UCSD-AML1 (cell line): Measurements from ENCODE around the gene SLC24A3.

Experiments used
- DNase-seq: peaks from one replicate; lab custom pipeline; 2025; ENCODE audit not compliant: unreplicated experiment; lab: John Stamatoyannopoulos, UW

SLC24A3 gene

DNA sequence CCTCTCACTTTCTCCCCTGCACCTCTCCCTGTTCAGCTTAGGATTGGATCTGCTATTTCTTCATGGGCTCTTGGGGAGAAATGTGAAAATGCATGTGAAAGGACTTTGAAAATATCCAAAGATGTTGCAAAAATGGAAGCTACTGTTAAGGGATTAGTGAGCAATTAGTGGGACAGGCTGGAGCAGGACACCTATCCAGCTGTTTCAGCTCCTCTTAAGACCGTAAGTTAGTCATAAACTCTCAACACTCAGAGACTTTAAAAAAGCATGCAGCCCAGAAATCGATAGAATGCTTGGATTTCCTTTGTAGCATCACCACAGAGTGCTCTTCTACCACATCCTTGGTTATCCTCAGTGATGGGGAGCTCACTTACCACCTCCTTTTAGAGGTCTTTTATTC is 88.7 kb downstream of the SLC24A3 start:
- DNase-seq, result no peak

DNA sequence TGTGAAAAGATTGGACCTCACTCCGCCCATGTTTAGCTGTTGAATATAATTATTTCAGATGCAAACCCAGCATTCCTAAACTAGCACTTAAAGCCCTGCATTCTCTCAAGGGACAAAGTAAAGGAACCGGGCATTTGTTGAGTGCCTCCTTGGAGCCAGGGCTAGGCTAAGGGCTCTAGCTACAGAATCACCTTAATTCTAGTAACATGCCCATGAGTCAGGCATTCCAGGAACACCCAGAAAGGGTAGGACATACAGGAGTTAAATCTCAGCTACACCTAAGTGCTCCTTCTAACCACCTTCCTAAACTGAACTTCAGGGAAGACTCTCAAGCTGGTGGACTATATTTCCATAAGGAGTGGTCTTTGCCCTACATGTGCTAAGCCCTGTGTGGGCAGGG is 89.4 kb downstream of the SLC24A3 start:
- no peak for DNase-seq

DNA sequence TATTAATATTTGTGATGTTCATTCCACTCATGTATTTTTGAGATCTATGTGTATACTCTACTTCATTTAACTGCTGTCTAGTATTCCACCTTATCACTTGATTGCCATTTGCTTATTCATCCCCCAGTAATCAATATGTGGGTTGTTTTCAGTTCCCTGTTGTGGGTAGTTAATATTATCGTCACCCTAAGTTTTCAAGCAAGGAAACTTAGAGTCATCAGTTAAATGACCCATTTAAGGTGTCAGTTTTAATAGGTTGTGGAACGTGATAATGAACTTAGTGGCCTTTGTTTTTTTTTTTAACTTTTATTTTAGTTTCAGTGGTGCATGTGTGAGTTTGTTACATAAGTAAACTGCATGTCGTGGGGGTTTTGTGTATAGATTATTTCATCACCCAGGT is 90.3 kb downstream of the SLC24A3 start:
- no peak for DNase-seq

- DNase-seq, result no peak
These were observed 91.9 kb downstream of the SLC24A3 start for GRCh38 chr20:19304389-19304788.

DNA sequence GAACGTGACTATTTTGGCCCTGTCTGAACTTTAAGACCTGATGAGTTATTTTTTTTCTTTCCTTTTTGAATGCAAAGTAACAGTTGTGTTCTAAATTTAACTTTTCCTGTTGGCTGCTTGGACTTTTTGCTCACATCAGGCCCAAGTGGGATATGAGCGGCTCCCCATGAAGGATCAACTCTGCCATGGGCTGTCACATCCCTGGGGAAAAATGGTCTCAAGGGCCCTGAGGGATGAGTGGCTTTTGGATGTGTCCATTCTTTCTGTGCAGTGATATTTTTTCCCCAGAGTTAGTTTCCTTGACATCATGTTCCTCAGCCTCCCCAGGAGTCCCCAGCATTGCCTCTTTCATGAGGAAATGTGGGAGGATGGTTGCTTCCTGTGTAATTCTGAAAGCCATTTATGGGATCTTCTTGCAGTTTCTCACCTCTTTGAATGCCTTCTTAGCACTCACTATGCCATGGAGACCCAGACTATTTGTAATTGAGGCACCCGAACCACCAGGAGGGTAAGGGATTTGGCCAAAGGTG is 92.5 kb downstream of the SLC24A3 start:
- DNase-seq, result no peak

DNA sequence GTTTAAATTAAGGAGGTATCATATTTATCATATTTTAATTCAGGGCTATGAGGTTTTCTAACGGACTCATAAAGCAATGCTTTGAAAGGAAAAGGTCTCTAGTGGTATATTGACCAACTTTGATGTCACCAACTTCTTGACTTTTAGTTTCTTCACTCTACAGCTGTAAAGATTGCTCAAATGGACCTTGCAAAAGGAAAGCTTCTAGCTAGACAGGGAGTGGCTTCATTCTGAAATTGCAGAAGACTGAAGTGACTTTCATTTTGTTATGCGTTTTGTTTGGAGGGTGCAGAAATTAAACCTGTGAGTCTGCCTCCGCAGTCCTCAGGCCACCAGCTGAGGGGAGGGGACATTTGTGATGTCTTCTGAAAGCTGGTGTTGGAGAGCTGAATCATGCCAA is 95.7 kb downstream of the SLC24A3 start:
- no peak for DNase-seq

GRCh38 chr20:19310541-19310940 is 98.1 kb downstream of the SLC24A3 start:
- no peak for DNase-seq

DNA sequence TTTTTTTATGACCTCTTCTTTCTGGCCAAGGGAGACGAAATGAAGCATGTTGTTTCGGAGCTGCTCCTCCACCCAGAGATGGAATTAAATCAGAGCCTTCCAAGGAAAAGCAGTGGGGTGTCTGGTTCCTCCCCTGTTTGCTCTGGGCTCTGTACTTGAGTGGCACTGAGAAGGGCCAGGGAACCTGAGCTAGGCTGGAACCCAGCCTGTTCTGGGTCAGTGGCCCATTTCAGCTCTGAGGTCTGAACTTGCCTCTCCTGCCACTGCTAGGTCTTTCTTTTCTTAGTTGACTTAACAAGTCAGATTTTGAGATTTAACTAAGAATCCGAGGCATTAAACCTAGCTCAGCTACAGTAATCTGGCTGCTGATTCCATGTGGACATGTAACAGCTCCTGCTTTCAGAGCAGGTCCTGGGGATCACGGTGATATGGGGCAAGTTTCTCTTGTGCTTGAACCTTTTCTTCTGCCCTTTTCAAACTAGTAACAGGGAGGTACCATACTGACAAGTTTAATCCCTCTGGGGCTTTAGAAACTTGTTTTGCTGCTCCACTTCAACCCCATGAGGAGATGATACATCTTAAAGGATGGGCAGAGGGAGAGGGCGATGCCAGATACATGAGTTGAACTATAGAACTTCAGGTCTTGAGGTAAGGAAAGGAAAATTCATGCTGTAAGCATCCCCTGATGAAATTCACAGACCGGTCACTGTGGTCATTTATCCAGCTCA is 101.1 kb downstream of the SLC24A3 start:
- DNase-seq, result no peak

- DNase-seq, result no peak
These were observed 102.2 kb downstream of the SLC24A3 start for GRCh38 chr20:19314621-19315020.

DNA sequence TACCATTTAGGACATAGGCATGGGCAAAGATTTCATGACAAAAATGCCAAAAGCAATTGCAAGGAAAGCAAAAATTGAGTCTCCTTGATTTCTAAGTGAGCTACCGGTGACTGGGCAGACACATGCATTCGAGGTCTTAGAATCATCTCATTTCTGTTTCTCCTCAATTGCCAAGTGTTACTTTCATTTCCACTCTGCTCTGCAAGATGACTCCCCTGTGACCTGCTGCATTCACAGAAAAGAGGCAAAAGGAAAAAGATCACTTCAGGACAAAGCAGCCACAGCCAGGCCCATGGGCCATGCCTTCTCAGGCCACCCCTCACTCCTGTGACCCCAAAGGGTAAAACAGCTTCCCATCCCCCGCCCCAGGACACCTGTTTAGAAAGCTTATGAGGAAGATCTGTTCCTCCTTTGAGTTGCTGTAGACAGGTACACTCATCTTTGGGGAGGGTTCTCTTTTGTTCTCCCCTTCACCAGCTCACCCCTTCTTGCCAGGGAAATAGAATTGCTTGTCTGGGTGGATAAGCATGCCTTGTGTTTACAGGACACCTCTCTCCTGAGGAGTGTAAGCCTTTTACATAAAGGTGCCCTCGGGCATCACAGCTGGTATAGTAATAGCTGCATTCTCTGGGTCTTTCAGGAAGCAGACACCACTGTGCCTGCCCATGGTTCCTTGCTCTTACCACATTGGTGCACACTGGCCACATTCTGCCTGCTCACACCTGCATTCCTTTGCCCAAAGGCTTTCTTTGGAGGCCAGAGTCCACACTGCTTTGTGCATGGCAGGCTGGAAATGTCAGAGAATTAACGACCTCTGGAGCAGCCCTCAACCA is 105.0 kb downstream of the SLC24A3 start:
- DNase-seq, result no peak

GRCh38 chr20:19318610-19319009 is 106.2 kb downstream of the SLC24A3 start:
- DNase-seq, result no peak

DNA sequence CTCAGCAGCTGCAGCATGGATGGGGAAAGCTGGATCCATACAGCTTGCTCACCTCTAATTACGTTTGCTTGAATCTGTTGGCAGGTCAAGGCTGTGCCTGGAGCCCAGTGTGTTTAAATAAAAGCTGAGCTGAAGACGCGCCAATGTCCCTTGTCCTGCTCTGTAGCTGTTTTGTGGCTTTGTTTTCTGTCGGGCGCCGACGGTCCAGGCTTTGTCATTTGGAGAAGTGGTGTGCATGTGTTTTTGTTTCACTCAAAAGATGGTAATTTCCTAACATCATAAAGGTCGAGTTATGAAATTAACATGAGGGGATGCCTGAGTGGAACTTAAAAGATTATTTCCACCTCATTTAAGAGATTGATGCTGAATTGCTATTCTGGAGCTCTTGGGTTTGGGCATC is 107.6 kb downstream of the SLC24A3 start:
- no peak for DNase-seq

DNA sequence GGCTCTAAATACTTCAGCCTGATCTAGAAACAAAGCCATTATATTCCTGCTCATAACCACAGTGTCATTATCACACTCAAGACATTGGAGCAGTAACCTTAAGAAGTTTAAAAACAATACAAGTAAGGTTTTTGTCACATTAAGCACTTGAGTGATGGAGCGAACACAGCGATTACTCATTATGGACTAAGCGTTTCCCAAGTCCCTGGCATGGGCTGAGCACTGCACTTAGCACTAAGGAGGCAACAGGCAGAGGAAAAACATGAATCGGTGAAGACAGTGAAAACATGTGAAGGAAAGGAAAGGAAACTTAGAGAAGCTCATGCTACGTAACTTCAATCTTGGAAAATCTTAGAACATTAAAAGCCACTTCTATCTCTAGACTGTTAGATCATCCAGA is 108.7 kb downstream of the SLC24A3 start:
- no peak for DNase-seq

DNA sequence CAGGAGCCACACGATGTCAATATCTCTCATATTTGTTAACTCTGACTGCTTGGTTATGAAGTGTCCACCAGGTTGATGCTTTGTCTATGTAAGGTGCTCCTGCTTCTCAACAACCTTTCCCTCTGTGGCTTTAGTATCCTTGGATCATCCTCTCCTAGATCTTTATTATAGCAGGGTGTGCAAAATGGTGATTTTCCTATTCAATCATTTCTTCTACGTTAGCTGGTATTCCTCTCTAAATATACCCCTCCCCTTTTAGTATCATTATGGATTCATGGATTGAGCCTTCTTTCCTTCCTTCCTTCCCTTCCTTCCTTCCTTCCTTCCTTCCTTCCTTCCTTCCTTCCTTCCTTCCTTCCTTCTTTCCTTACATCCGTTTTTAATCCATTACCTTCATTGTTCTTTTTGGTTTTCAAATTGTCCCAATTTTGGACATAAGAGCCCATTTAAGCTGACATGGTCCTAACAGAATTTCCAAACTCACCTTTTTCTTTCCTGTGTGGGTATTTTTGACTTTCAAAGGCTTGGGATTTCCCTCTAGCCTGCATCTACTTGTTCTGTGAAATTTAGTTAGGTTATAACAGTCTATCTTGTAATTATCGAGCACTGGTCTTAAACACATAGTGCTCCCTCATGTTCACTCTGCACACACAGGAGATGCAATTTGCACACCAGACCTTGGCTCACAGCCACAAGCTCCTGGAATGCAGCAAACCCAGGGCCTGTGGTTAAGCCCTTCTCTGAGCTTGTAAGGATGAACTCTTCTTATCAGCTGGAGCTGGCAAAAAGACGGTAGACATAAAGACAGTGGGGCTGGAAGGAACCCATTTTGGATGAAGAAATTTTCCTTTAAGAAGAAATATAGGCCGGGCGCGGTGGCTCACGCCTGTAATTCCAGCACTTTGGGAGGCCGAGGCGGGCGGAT is 109.9 kb downstream of the SLC24A3 start:
- DNase-seq, result no peak

GRCh38 chr20:19327401-19327800 is 115.0 kb downstream of the SLC24A3 start:
- no peak for DNase-seq

DNA sequence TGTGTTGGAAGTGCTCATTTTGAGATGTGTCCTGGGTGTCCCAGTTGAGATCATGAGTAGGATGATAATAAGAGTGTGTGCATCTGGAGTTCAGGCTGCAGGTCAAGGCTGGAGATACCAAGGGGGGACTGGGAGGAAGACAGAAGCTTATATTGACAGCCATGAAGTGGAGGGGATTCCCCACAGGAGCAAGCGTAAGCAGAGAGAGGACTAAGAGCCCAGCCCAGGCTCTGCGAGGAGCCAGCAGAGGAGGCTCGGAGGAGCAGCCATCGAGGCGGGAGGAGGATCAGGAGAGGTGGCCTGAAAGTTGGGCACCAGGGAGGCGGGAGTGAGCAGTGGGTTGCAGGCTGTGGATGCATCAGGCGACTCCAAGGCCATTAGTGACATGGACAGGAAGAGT is 116.2 kb downstream of the SLC24A3 start:
- no peak for DNase-seq

DNA sequence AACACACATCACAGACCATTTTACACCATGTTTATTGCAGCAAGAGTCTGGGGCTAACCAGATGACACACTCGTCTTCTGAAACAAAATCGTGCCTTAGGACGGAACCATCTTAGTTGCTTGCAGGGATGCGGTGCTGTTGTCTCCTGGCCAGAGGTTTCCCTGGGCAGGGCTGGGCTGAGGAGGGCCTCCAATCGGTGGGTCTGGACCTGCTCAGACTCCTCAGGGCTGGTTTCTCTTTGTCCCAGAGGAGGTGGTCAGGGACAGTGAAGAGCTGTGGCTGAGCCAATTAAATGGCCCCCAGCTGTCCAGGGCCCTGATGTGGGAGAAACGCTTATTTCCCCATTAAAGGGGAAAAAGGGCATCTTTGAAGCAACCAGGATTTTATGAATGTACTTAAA is 117.6 kb downstream of the SLC24A3 start:
- DNase-seq, result no peak

DNA sequence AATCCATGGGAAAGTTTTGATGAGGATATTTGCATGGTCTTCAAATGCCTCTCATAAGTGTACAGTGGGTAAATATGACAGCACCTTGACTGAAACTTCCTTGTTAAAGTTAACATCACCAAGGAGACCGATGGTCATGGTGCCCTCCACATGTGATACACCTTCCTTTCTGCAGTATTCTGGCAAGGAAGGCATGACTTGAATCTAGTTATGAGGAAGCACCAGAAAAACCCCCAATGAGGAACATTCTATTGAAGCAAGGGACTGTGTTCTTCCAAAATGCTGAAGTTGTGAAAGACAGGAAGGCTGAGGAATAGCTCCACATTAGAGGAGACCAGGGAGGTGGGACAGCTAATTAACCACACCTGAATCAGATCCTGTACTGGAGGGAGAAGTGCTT is 118.3 kb downstream of the SLC24A3 start:
- no peak for DNase-seq

DNA sequence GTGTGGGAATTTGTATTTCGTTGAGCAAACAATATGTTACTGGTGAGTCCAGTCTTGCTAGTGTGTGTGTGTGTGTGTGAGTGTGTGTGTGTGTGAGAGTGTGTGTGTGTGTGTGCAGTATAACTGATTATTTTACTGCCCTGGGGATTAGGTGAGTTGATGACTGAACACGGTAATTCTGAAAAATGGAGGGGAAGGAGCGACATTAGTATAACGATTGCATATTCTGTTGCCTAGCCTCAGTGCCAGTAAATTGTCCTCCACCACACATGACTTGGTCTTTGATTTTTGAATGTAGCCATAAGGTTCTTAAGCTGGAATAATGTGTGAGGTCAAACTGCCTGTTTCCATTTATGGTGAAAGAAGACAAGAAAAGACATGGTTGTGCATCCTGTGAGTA is 121.1 kb downstream of the SLC24A3 start:
- no peak for DNase-seq

DNA sequence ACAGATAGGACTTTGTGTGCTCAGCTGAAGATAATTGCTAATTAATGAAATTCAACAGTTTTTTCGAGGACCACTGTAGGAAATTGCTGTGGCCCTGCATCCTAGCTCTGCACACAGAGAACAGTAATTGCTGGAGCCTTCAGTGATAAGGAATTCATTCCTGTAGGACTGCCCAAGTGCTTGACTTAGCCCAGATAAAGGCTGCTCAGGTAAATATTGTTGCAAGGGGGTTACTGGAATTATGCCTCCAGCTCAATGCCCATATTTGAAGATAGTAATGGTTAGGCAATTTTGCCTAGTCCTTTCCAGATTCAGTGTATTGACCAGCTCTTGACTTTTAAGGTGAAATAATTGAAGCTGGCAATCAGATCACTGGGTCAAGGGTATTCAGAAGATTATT is 122.9 kb downstream of the SLC24A3 start:
- no peak for DNase-seq

DNA sequence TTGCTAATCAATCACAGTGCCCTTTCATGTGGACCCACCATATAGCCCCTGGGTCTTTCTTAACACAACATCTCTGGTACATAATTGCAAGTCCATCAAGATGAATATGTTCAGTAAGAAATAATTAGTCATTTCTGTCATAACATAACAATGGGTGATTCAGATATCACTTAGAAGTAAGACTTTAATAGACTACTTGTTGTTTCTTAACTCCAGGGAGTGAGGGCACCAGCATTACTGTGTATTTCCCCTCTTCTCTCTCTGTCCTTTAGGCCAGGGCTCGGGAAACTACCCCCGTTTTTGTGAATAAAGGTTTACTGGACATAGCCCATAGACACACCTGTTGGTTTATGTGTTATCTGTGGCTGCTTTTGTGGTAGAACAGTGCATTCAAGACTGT is 123.5 kb downstream of the SLC24A3 start:
- no peak for DNase-seq
